Activated T-cell treated with anti-CD3 and anti-CD28 coated beads, Interleukin-2, amount 50 U/mL, for 4 hours (primary cell): ENCODE data around the gene SLCO4A1. TPM values are rescaled to one million over a fixed set of nuclear protein-coding genes. Genes with fewer than 3 reads are reported as not detected.

Experiments used
- ATAC-seq, 2 donors: fragments of 200-7000 bp; cut with Tn5 transposase; one replicate each; pipeline ENCODE4 v1.10.0; 2021
- DNase-seq: peaks from one replicate; pipeline ENCODE4 v3.0.0-alpha.2; 2020
- H3K27me3 Mint-ChIP-seq: one replicate; pipeline ENCODE4 v1.8.0; 2021; ENCODE audit warnings: low read depth, mixed read lengths
- H3K36me3 Mint-ChIP-seq: one replicate; pipeline ENCODE4 v1.8.0; 2022; ENCODE audit warnings: mixed read lengths; ENCODE audit not compliant: insufficient read depth
- H3K4me1 Mint-ChIP-seq: one replicate; pipeline ENCODE4 v1.8.0; 2021; ENCODE audit warnings: low read depth, mixed read lengths
- H3K4me3 Mint-ChIP-seq: one replicate; pipeline ENCODE4 v1.8.0; 2021; ENCODE audit warnings: mild to moderate bottlenecking, moderate library complexity, mixed read lengths
- H3K9me3 Mint-ChIP-seq: one replicate; pipeline ENCODE4 v1.8.0; 2021; ENCODE audit warnings: mixed read lengths
- total RNA-seq, 3 donors: library from RNA; stranded (reverse); gene quantifications; one replicate each; pipeline ENCODE4 v1.2.1, GENCODE V29; 2021

SLCO4A1 gene
- total RNA-seq, 3 donors from 2014 or later, result 36.5 to 49.3 (median 48.2) TPM

DNA sequence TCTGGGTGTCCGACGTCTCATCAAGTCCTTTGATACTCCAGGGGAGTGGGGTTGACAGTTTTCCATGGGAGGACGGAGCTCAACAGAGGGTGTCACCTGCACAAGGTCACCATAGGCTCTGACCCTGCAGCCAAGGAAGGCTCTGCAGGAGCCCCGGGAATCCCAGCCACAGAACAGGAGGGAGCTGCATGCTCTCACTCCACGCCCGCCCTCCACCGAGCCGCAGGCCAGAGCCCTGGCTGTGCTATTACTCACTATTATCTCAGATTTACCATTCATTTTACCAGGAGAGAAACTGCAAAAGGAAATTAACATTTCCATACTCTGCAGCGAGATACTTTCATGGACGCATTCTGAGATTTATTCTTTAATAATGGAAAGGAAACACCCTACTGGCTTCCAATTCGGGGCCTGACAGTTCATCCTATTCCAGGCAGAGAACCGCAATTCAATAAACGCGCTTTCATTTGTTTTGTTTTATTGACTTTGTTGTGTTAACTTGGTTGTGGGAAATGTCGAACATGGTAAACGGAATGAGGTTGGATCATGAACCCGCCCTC lies 48.0 kb downstream of the SLCO4A1 start:
- no peak overlapping the region for H3K4me3 Mint-ChIP-seq
- H3K9me3 Mint-ChIP-seq, result no peaks in the 10 kb centered on the region
- no peaks in the 10 kb centered on the region for H3K36me3 Mint-ChIP-seq
- DNase-seq (no peak), ATAC-seq (no peak)
- peaks cover 12% of the 10 kb centered on the region for H3K4me1 Mint-ChIP-seq
- peaks cover 19% of the 10 kb centered on the region for H3K27me3 Mint-ChIP-seq

GRCh38 chr20:62691487-62691886 lies 49.2 kb downstream of the SLCO4A1 start:
- Mint-ChIP-seq H3K9me3 (no peaks in the 10 kb centered on the region), H3K4me3 (no peak overlapping the region), H3K36me3 (no peaks in the 10 kb centered on the region), H3K4me1 (peaks cover 2% of the 10 kb centered on the region), H3K27me3 (peaks cover 13% of the 10 kb centered on the region)
- ATAC-seq, result no peak
- DNase-seq, result no peak

- Mint-ChIP-seq H3K27me3 (peaks cover 13% of the 10 kb centered on the region), H3K36me3 (no peaks in the 10 kb centered on the region), H3K4me1 (peaks cover 3% of the 10 kb centered on the region), H3K9me3 (no peaks in the 10 kb centered on the region), H3K4me3 (no peak overlapping the region)
- no peak for ATAC-seq
- no peak for DNase-seq
Observed at GRCh38 chr20:62692176-62692575, 49.9 kb downstream of the SLCO4A1 start.

DNA sequence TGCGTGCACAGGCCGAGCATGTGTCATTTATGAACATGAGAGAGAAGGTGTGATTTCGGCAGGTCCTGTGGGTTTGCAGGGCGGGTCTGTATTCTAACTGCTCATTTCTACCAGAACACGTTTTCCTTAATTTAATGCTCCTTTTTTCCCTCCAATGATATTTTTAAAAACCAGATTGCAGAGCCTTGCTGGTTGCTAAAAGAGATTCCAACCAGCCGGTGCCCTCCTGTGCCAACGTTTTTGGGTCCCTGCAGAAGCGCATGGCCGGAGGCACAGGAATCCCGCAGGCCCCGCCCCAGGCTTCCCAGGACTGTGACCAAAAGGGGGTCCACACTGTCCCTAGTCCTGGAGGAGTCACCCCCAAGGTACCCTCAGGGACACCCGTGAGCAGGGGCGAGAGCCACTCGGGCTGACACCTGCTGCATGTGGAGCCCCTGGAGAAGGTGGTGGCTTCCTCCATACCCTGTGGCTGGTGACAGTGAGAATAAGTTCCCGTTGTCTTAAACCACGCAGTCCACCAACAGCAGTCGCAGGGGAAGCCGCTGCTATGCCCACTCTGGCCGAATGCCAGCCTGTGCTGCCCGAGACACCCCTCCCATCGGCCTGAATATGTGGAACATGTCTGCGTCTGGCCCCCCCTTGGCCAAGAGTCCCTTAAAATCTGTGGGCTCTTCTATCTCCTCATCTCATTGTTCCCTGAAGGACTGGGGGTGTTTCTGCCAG lies 50.7 kb downstream of the SLCO4A1 start:
- no peak overlapping the region for H3K4me3 Mint-ChIP-seq
- peaks cover 3% of the 10 kb centered on the region for H3K4me1 Mint-ChIP-seq
- H3K36me3 Mint-ChIP-seq, result no peaks in the 10 kb centered on the region
- H3K9me3 Mint-ChIP-seq, result no peaks in the 10 kb centered on the region
- peaks cover 13% of the 10 kb centered on the region for H3K27me3 Mint-ChIP-seq
- no peak for DNase-seq
- no peak for ATAC-seq

DNA sequence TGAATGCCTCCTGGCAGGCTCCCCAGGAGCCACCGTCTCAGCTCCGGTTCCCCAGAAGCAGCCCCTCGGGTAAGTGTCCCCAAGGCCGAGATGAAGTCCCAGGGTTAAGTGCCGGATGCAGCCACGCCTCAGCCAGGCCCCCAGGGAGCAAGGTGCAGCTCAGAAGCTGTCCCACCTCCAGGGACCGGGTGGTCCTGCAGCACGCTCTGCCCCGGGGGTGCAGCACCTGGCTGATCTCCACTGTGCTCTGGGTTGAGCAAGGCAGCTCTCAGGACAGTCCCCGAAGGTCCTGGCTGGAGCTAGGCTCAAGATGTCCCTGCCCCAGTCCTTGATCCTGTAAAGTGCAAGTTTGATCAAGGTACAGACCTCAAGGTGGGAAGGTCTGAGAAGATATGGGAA lies 51.2 kb downstream of the SLCO4A1 start:
- ATAC-seq (no peak), DNase-seq (no peak)
- Mint-ChIP-seq H3K4me1 (peaks cover 3% of the 10 kb centered on the region), H3K36me3 (no peaks in the 10 kb centered on the region), H3K4me3 (no peak overlapping the region), H3K27me3 (peaks cover 13% of the 10 kb centered on the region), H3K9me3 (no peaks in the 10 kb centered on the region)

DNA sequence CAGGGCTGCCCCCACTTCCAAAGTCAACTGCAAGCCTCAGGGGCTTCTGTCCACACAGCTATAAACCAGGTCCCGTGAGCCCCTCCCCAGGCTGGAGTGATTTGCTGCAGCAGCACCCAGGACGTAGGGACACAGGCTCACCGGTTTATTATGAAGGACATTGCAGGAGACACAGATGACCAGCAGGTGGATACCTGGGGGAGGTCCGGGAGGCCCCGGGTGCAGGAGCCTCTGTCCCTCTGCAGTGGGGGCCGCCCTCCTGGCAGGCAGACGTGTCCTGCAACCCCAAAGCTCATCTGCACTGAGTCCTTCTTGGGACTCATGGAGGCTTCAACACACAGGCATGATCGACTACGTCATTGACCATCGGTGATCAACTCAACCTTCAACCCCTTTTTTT lies 51.8 kb downstream of the SLCO4A1 start:
- no peak for ATAC-seq
- H3K4me1 Mint-ChIP-seq, result peaks cover 3% of the 10 kb centered on the region

GRCh38 chr20:62694868-62695267 lies 52.6 kb downstream of the SLCO4A1 start:
- H3K27me3 Mint-ChIP-seq, result peaks cover 13% of the 10 kb centered on the region
- no peaks in the 10 kb centered on the region for H3K9me3 Mint-ChIP-seq
- DNase-seq (no peak), ATAC-seq (no peak)
- no peaks in the 10 kb centered on the region for H3K36me3 Mint-ChIP-seq
- H3K4me1 Mint-ChIP-seq, result peaks cover 3% of the 10 kb centered on the region
- H3K4me3 Mint-ChIP-seq, result no peak overlapping the region

More for the DNA sequence above, 51.8 kb downstream of the SLCO4A1 start:
- H3K27me3 Mint-ChIP-seq, result peaks cover 13% of the 10 kb centered on the region
- no peaks in the 10 kb centered on the region for H3K36me3 Mint-ChIP-seq
- no peak overlapping the region for H3K4me3 Mint-ChIP-seq
- DNase-seq, result no peak
- no peaks in the 10 kb centered on the region for H3K9me3 Mint-ChIP-seq

- Mint-ChIP-seq H3K27me3 (peaks cover 10% of the 10 kb centered on the region), H3K36me3 (no peaks in the 10 kb centered on the region), H3K4me1 (peaks cover 3% of the 10 kb centered on the region), H3K4me3 (no peak overlapping the region), H3K9me3 (no peaks in the 10 kb centered on the region)
- ATAC-seq (no peak), DNase-seq (no peak)
Observed at GRCh38 chr20:62695448-62696414, 53.4 kb downstream of the SLCO4A1 start.

- H3K9me3 Mint-ChIP-seq, result no peaks in the 10 kb centered on the region
- H3K4me1 Mint-ChIP-seq, result peaks cover 3% of the 10 kb centered on the region
- peaks cover 6% of the 10 kb centered on the region for H3K27me3 Mint-ChIP-seq
- no peak overlapping the region for H3K4me3 Mint-ChIP-seq
- ATAC-seq (no peak), DNase-seq (no peak)
- H3K36me3 Mint-ChIP-seq, result no peaks in the 10 kb centered on the region
Observed at GRCh38 chr20:62696434-62696957, 54.2 kb downstream of the SLCO4A1 start.

GRCh38 chr20:62696989-62697388 lies 54.7 kb downstream of the SLCO4A1 start:
- no peak for ATAC-seq
- Mint-ChIP-seq H3K4me3 (no peak overlapping the region), H3K36me3 (no peaks in the 10 kb centered on the region), H3K4me1 (peaks cover 3% of the 10 kb centered on the region), H3K9me3 (no peaks in the 10 kb centered on the region), H3K27me3 (peaks cover 3% of the 10 kb centered on the region)
- no peak for DNase-seq

DNA sequence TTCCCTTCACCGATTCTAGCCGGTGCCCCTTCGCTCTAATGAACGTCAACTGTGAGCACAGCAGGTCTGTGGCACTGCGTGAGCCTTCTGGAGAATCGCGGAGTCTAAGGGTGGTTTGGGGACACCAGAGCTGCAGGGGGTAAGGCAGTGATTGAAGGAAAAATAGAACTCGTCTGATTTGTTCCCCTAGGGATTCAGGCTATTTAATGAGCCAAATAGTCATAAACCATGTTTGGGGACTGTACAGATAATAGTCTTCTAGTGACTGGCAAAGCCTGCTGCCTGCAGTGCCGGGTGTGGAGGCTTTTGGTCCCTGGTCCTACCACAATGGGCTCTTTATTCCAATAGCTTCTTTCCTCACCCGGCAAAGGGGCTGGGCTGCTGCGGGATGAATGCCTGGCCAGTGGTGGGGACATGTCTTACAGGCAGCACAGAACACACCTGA lies 55.2 kb downstream of the SLCO4A1 start:
- no peak for ATAC-seq
- H3K9me3 Mint-ChIP-seq, result no peaks in the 10 kb centered on the region
- H3K4me1 Mint-ChIP-seq, result peaks cover 3% of the 10 kb centered on the region
- H3K27me3 Mint-ChIP-seq, result peaks cover 3% of the 10 kb centered on the region
- DNase-seq, result no peak
- H3K4me3 Mint-ChIP-seq, result no peak overlapping the region
- H3K36me3 Mint-ChIP-seq, result no peaks in the 10 kb centered on the region

GRCh38 chr20:62698231-62698630 lies 55.9 kb downstream of the SLCO4A1 start:
- Mint-ChIP-seq H3K36me3 (no peaks in the 10 kb centered on the region), H3K4me3 (no peak overlapping the region), H3K4me1 (peaks cover 3% of the 10 kb centered on the region), H3K9me3 (no peaks in the 10 kb centered on the region), H3K27me3 (no peaks in the 10 kb centered on the region)
- DNase-seq (no peak), ATAC-seq (no peak)

- no peaks in the 10 kb centered on the region for H3K27me3 Mint-ChIP-seq
- peaks cover 7% of the 10 kb centered on the region for H3K4me1 Mint-ChIP-seq
- ATAC-seq (no peak), DNase-seq (no peak)
- no peaks in the 10 kb centered on the region for H3K9me3 Mint-ChIP-seq
- H3K4me3 Mint-ChIP-seq, result no peak overlapping the region
- H3K36me3 Mint-ChIP-seq, result no peaks in the 10 kb centered on the region
Observed at GRCh38 chr20:62699296-62699695, 57.0 kb downstream of the SLCO4A1 start.

DNA sequence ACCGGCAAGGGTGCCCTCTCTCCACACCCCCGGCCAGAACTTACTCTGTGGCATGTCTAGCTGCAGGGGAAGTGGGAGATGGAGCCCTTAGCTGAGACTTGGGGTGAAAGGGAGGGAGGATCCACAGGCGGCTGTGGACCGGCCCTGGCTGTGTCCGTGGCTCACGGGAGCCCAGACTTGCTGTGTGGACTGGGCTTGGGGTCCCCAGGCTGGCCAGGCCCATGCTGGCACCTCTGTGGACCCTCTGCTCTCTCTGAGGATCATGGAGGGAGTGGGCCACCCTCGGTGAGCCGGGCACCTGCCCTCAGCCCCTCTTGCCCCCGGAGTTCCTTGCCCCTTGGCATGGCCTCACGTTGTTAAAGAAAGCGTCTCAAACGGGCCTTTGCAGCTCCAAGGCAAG lies 57.4 kb downstream of the SLCO4A1 start:
- Mint-ChIP-seq H3K36me3 (no peaks in the 10 kb centered on the region), H3K27me3 (no peaks in the 10 kb centered on the region), H3K9me3 (no peaks in the 10 kb centered on the region), H3K4me3 (no peak overlapping the region), H3K4me1 (peaks cover 10% of the 10 kb centered on the region)
- ATAC-seq (no peak), DNase-seq (no peak)
